Measurements from ENCODE around the gene RAB3GAP1.
A peak's percentile ranks its signal among the peaks of the same experiment; 100 is the strongest.
"Not testable (repeated sequence)": the region's sequence is repeated elsewhere in the genome, so short reads cannot be mapped to it uniquely, and the experiment has no call there.

The RAB3GAP1 gene

GRCh38 chr2:135052042-135052876 is at the start of gene RAB3GAP1:
RAB3GAP1 (plus strand) TSS chr2:135052292; CDS start chr2:135052308, 16 bp downstream.
- DNase-seq, result peak; percentile 59

- no peak for DNase-seq
These were observed 49.3 kb upstream of the RAB3GAP1 start for GRCh38 chr2:135002836-135003235.

DNA sequence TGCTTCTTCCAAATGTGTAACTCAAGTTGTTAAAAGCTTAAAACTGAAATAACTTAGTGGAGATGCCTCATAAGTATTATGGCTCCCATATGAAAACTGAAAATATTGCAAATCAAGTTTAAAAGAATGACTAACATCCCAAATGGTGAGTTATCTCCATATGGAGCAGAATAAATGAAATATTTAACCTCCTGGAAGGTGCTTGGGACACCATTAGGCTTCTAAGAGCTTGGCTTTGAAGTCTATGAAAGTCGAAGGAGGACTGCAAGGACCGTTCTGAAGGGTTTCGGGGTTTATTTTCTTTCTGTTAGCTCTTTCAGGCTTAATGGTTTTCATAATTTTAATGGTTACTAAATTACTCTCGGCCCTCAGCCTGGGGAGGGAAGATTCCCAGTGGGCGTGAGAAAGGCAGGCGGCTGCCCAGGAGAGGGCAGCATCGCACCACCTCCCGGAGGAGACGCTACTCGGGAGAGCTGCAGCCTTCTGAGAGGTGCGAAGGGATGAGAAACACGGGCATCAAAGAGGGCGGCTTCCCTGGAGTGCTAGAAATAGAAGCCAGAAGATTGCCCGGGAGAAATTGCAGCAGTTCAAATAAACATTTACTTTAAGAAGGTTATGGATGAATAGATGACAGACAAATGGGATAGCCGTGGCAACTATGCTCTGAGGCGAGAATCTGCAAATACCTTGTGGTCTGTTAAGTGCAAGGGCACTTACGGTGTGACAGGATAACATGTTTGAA is 47.9 kb upstream of the RAB3GAP1 start:
- peak; percentile 31 for DNase-seq

GRCh38 chr2:135005753-135006152 is 46.3 kb upstream of the RAB3GAP1 start:
- DNase-seq, result no peak

DNA sequence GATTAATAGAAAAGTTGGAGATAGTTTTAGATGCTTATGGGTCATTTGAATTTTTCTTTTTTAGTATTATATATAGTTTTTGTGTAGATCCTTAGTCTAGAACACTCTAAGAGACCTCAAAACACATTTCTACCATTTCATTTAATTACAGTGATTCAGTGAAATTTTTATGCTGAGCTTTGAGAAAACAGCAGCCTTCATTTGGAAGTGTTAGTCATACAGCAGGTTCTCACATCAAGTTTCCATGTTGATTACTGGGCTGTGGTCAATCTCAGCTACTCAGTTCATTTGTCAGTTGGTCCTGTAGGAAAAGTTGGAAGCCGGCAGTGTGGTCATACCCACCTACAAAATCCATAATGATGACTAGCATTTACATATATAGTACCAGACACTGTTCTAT is 42.8 kb upstream of the RAB3GAP1 start:
- no peak for DNase-seq

- no peak for DNase-seq
These were observed 41.7 kb upstream of the RAB3GAP1 start for GRCh38 chr2:135010200-135010942.

DNA sequence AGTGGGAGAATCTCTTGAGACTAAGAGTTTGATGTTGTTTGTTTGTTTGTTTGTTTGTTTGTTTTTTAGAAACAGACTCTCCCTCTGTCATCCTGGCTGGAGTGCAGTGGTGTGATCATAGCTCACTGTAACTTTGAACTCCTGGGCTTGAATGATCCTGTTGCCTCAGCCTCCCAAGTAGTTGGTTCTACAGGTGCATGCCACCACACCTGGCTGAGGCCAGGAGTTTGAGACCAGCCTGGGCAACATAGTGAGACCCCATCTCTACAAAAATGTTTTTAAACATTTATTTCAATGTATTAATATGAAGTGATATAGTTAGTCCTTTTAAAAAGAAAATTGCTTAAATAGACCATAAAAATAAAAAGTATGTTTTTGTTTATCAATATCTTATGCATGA is 40.5 kb upstream of the RAB3GAP1 start:
- DNase-seq, result no peak

DNA sequence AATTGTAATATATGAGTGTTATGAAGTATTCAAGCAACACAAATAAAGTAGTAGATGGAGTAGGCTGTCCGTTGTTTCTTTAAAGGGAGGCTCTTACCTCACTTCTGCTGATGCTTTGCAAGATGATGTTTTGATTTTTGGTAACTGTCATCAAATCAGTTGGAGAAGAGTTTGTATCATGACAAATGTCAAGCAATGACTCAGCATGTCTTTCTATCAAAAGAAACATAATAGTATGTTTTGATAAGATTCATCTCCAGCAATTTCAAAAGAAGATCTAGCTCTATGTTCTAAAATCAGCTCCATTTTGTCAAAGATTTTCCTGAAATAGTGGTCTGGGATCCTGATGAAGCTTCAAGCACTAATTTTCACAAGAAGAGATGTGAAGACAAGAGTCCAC is 30.5 kb upstream of the RAB3GAP1 start:
- DNase-seq, result no peak

- no peak for DNase-seq
These were observed 28.9 kb upstream of the RAB3GAP1 start for GRCh38 chr2:135022952-135023880.

GRCh38 chr2:135023886-135024485 is 28.1 kb upstream of the RAB3GAP1 start:
- no peak for DNase-seq

- DNase-seq, result no peak
These were observed 22.5 kb upstream of the RAB3GAP1 start for GRCh38 chr2:135029481-135030134.

GRCh38 chr2:135030826-135031225 is 21.3 kb upstream of the RAB3GAP1 start:
- no peak for DNase-seq

- not testable (repeated sequence) for DNase-seq
These were observed 18.9 kb upstream of the RAB3GAP1 start for GRCh38 chr2:135033216-135033615.

DNA sequence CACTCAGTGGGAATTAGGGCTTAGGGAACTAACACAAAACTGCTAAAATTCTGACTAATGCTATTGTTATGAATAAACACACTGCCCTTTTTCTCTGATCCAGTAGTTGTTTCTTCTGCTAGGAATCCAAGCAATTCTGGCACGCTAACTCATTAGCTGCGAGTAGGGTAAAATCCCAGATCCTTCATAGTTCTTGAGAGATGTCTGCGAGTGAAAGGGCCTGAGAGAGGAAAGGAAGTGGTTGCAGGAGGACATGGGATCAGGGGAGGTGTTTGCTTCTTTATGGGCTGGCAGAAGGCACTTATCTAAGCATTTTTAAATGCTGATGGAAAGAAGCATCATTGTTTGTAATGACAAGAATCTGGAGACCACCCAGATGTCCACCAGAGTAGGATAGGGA is 14.3 kb upstream of the RAB3GAP1 start:
- no peak for DNase-seq

GRCh38 chr2:135043345-135043744 is 8.7 kb upstream of the RAB3GAP1 start:
- DNase-seq, result no peak

DNA sequence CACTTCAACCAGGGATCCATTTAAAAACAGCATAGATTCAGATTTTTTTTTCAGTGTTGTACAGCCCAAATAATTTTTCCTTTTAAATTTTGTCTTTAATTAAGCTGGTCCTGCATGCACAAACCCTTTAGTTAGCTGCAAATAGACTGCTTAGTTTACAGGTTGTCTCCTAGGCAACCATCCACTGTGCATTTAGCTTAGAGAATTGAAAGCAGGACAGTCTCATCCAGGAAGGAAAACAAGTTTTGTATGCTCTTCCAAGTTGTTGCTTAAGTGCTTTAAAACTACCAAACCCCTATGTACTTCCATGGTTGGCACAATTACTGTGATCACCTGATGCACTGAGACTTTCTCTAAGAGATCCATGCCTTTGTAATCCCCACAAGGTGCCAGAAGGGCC is 4.8 kb upstream of the RAB3GAP1 start, which contains the start of gene MAP3K19:
MAP3K19 (minus strand) TSS at position 148 of the 400 bp plus-strand sequence. CDS start 22,800 bp downstream, outside the sequence.
- no peak for DNase-seq

- DNase-seq, result no peak
These were observed 4.0 kb upstream of the RAB3GAP1 start for GRCh38 chr2:135048122-135048521.

- no peak for DNase-seq
These were observed 2.0 kb upstream of the RAB3GAP1 start for GRCh38 chr2:135050132-135050531.

DNA sequence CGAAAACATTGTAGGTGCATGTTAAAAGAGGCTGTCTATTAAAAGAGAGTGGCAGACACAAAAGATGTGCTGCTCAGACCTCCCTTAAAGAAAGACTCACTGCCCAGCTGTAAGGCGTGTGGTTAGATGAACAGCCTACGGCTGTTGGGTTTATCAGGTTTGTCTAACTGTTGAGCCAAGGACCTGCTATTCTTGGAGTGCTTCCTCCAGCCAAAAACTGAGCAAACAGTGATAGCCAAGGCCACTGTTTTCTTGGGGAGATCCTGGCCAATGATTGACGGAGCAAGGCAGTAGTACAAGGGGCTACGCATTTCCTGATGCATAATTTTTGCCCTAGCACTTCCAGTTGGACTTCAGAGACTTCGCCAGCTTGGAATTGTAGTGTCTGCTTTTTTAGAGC is 1.4 kb upstream of the RAB3GAP1 start:
- DNase-seq, result no peak

- no peak for DNase-seq
These were observed 944 bp downstream of the RAB3GAP1 start for GRCh38 chr2:135052997-135053474.

DNA sequence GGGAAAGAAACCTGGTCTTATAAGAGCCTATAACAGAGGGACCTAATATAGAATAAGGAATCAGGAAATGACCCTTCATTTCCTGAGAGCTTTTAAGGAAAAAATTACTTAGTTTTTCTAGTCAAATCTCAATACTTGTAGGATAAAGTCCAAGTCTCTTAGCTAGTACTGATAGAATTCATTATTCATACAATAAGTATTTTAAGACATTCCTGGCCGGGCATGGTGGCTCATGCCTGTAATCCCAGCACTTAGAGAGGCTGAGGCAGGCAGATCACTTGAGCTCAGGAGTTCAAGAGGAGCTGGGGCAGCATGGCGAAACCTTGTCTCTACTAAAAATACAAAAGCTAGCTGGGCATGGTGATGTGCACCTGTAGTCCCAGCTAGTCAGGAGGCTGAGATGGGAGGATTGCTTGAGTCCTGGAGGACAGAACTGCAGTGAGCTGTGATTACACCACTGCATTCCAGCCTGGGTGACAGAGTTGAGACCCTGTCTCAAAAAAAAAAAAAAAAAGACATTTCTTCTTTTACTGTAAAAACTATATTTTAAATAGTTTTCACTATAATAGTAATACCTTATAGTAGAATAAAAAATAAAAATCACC is 3.2 kb downstream of the RAB3GAP1 start:
- DNase-seq, result no peak

Data from DMS 273 treated with DMSO at 0.1 percent for 48 hours (cell line).